ENCODE data around the gene ACSS3.

The ACSS3 gene

GRCh38 chr12:81231574-81232368 is 153.9 kb downstream of the ACSS3 start:
- DNase-seq, result no peak

GRCh38 chr12:81245458-81245857 is 167.6 kb downstream of the ACSS3 start:
- no peak for DNase-seq

- DNase-seq, result no peak
These were observed 168.2 kb downstream of the ACSS3 start for GRCh38 chr12:81245907-81246570.

GRCh38 chr12:81249976-81250375 is 172.1 kb downstream of the ACSS3 start:
- DNase-seq, result no peak

- no peak for DNase-seq
These were observed 174.3 kb downstream of the ACSS3 start for GRCh38 chr12:81252228-81252627.

GRCh38 chr12:81253360-81253759 is 175.5 kb downstream of the ACSS3 start:
- no peak for DNase-seq

GRCh38 chr12:81255456-81255855 is 177.6 kb downstream of the ACSS3 start:
- DNase-seq, result no peak

- no peak for DNase-seq
These were observed 178.1 kb downstream of the ACSS3 start for GRCh38 chr12:81255947-81256346.

GRCh38 chr12:81257947-81258551 is 180.2 kb downstream of the ACSS3 start:
- DNase-seq, result no peak

GRCh38 chr12:81259360-81259759 is 181.5 kb downstream of the ACSS3 start:
- DNase-seq, result no peak

GRCh38 chr12:81261508-81262207 is 183.8 kb downstream of the ACSS3 start:
- no peak for DNase-seq

- DNase-seq, result no peak
These were observed 185.2 kb downstream of the ACSS3 start for GRCh38 chr12:81263072-81263471.

- DNase-seq, result no peak
These were observed 192.5 kb downstream of the ACSS3 start for GRCh38 chr12:81270385-81270784.

GRCh38 chr12:81274637-81275529 is 197.0 kb downstream of the ACSS3 start:
- no peak for DNase-seq

GRCh38 chr12:81284137-81284536 is 206.3 kb downstream of the ACSS3 start:
- DNase-seq, result no peak

GRCh38 chr12:81288651-81289050 is 210.8 kb downstream of the ACSS3 start:
- DNase-seq, result no peak

GRCh38 chr12:81294325-81295190 is 216.7 kb downstream of the ACSS3 start:
- DNase-seq, result no peak

GRCh38 chr12:81295251-81295650 is 217.4 kb downstream of the ACSS3 start:
- no peak for DNase-seq

- DNase-seq, result no peak
These were observed 218.9 kb downstream of the ACSS3 start for GRCh38 chr12:81296556-81297305.

GRCh38 chr12:81297601-81298000 is 219.7 kb downstream of the ACSS3 start:
- DNase-seq, result no peak

- no peak for DNase-seq
These were observed 222.6 kb downstream of the ACSS3 start for GRCh38 chr12:81300454-81300853.

Measured in activated CD4-positive, alpha-beta T cell treated with anti-CD3 and anti-CD28 coated beads for 4 hours (primary cell).